Neural cell (in vitro differentiated cells): ENCODE data around the gene DOCK9. TPM values are rescaled to one million over a fixed set of nuclear protein-coding genes. Genes with fewer than 3 reads are reported as not detected.

Experiments
- H2AFZ ChIP-seq: fragments of 200-600, 300-800 bp; sonication (generic), shearing (Covaris generic); 2 replicates; pipeline ENCODE4 v1.6.0; 2014; ENCODE audit warnings: low read depth, mild to moderate bottlenecking, antibody characterized with exemption, low read length, moderate library complexity
- H3F3A ChIP-seq: fragments of 200-600 bp; shearing (Covaris generic); 2 replicates; pipeline ENCODE4 v1.6.1; 2016; ENCODE audit warnings: mild to moderate bottlenecking, moderate library complexity, mixed read lengths, antibody characterized with exemption, low read length; ENCODE audit not compliant: insufficient read depth, poor library complexity, severe bottlenecking
- H3K27ac ChIP-seq: fragments of 200-600, 300-800 bp; sonication (generic), shearing (Covaris generic); 2 replicates; pipeline ENCODE4 v1.5.1; 2014; ENCODE audit warnings: mild to moderate bottlenecking, low read length, moderate library complexity
- H3K27me3 ChIP-seq: fragments of 300-800, 200-600 bp; sonication (generic), shearing (Covaris generic); 2 replicates; pipeline ENCODE4 v1.6.0; 2014; ENCODE audit warnings: mild to moderate bottlenecking, low read depth, low read length, moderate library complexity; ENCODE audit not compliant: insufficient read depth
- H3K36me3 ChIP-seq: fragments of 300-800, 200-600 bp; sonication (generic), shearing (Covaris generic); 2 replicates; pipeline ENCODE4 v1.5.1; 2014; ENCODE audit warnings: mild to moderate bottlenecking, antibody characterized with exemption, low read length, moderate library complexity; ENCODE audit not compliant: insufficient read depth
- H3K4me2 ChIP-seq: fragments of 300-800, 200-600 bp; sonication (generic), shearing (Covaris generic); 2 replicates; pipeline ENCODE4 v1.6.0; 2014; ENCODE audit warnings: mild to moderate bottlenecking, low read length
- H3K4me3 ChIP-seq: fragments of 300-800, 200-600 bp; sonication (generic), shearing (Covaris generic); 2 replicates; pipeline ENCODE4 v1.5.1; 2014; ENCODE audit warnings: mild to moderate bottlenecking, low read length, moderate library complexity
- H3K79me2 ChIP-seq: fragments of 200-600 bp; shearing (Covaris generic); replicated peaks from 2 replicates; pipeline ENCODE4 v1.6.0; 2014; ENCODE audit warnings: mild to moderate bottlenecking, low read length, moderate library complexity; ENCODE audit not compliant: insufficient read depth
- H3K9ac ChIP-seq: fragments of 300-800, 200-600 bp; sonication (generic), shearing (Covaris generic); 2 replicates; pipeline ENCODE4 v1.6.1; 2016; ENCODE audit warnings: mild to moderate bottlenecking, low read length, mixed read lengths
- H3K9me2 ChIP-seq: fragments of 200-600 bp; shearing (Covaris generic); 2 replicates; pipeline ENCODE4 v1.6.1; 2016; ENCODE audit warnings: mild to moderate bottlenecking, low read length, mixed read lengths; ENCODE audit not compliant: insufficient read depth
- H3K9me3 ChIP-seq: fragments of 200-600, 300-800 bp; sonication (generic), shearing (Covaris generic); 2 replicates; pipeline ENCODE4 v1.6.1; 2016; ENCODE audit warnings: mild to moderate bottlenecking, mixed run types, low read length, moderate library complexity, mixed read lengths
- H4K20me1 ChIP-seq: fragments of 200-600 bp; shearing (Covaris generic); 2 replicates; pipeline ENCODE4 v1.6.1; 2016; ENCODE audit warnings: mild to moderate bottlenecking, mixed run types; ENCODE audit not compliant: insufficient read depth
- EP300 ChIP-seq: fragments of 450-650 bp; conservative IDR thresholded peaks from 2 replicates; pipeline ENCODE4 v1.6.1; 2014; ENCODE audit warnings: antibody characterized with exemption, mild to moderate bottlenecking, moderate library complexity; ENCODE audit not compliant: poor library complexity, severe bottlenecking
- EZH2 ChIP-seq: fragments of 200-600, 300-800 bp; shearing (Covaris generic), sonication (generic); IDR thresholded peaks from 2 replicates; pipeline ENCODE4 v1.6.1; 2014; ENCODE audit warnings: antibody characterized with exemption, low read length, borderline replicate concordance, mild to moderate bottlenecking; ENCODE audit not compliant: insufficient read depth, poor library complexity, severe bottlenecking
- MXI1 ChIP-seq: fragments of 450-650 bp; conservative IDR thresholded peaks from 2 replicates; pipeline ENCODE4 v1.6.1; 2014; ENCODE audit warnings: antibody characterized with exemption, mild to moderate bottlenecking; ENCODE audit not compliant: poor library complexity, severe bottlenecking
- POLR2AphosphoS5 ChIP-seq: IDR thresholded peaks from 2 replicates; pipeline ENCODE4 v1.6.1; 2012
- RAD21 ChIP-seq: fragments of 450-650 bp; conservative IDR thresholded peaks from 2 replicates; pipeline ENCODE4 v1.6.1; 2014; ENCODE audit warnings: antibody characterized with exemption, mild to moderate bottlenecking, moderate library complexity
- SMC3 ChIP-seq: fragments of 450-650 bp; conservative IDR thresholded peaks from 2 replicates; pipeline ENCODE4 v1.6.1; 2014; ENCODE audit warnings: antibody characterized with exemption, mild to moderate bottlenecking, moderate library complexity; ENCODE audit not compliant: poor library complexity
- TAF1 ChIP-seq: IDR thresholded peaks from 2 replicates; pipeline ENCODE4 v1.6.1; 2012; ENCODE audit warnings: low read depth
- polyA minus RNA-seq: library from RNA; depleted of rRNA, polyadenylated mRNA; stranded (reverse); fragments of >200 nt; gene quantifications from 2 replicates; pipeline ENCODE4 v1.2.3, GENCODE V29; 2014
- polyA plus RNA-seq: library from polyadenylated mRNA; depleted of rRNA; stranded (reverse); fragments of >200 nt; gene quantifications from 2 replicates; pipeline ENCODE4 v1.2.3, GENCODE V29; 2014
- TF ChIP-seq, protein P1 (sequence below): fragments of 450-650 bp; IDR thresholded peaks from 2 replicates; pipeline ENCODE4 v1.5.1; 2014; ENCODE audit warnings: antibody characterized with exemption, mild to moderate bottlenecking, moderate library complexity; ENCODE audit not compliant: poor library complexity, severe bottlenecking
- TF ChIP-seq, protein P2 (sequence below): IDR thresholded peaks from 2 replicates; pipeline ENCODE4 v1.6.1; 2012; ENCODE audit warnings: borderline replicate concordance

DOCK9 gene, protein sequence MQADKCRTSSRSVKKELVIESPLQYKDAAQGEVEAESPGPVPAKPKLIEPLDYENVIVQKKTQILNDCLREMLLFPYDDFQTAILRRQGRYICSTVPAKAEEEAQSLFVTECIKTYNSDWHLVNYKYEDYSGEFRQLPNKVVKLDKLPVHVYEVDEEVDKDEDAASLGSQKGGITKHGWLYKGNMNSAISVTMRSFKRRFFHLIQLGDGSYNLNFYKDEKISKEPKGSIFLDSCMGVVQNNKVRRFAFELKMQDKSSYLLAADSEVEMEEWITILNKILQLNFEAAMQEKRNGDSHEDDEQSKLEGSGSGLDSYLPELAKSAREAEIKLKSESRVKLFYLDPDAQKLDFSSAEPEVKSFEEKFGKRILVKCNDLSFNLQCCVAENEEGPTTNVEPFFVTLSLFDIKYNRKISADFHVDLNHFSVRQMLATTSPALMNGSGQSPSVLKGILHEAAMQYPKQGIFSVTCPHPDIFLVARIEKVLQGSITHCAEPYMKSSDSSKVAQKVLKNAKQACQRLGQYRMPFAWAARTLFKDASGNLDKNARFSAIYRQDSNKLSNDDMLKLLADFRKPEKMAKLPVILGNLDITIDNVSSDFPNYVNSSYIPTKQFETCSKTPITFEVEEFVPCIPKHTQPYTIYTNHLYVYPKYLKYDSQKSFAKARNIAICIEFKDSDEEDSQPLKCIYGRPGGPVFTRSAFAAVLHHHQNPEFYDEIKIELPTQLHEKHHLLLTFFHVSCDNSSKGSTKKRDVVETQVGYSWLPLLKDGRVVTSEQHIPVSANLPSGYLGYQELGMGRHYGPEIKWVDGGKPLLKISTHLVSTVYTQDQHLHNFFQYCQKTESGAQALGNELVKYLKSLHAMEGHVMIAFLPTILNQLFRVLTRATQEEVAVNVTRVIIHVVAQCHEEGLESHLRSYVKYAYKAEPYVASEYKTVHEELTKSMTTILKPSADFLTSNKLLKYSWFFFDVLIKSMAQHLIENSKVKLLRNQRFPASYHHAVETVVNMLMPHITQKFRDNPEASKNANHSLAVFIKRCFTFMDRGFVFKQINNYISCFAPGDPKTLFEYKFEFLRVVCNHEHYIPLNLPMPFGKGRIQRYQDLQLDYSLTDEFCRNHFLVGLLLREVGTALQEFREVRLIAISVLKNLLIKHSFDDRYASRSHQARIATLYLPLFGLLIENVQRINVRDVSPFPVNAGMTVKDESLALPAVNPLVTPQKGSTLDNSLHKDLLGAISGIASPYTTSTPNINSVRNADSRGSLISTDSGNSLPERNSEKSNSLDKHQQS (N-terminal part only)
- 11.4 and 12.8 TPM in 2 replicates for polyA plus RNA-seq
- polyA minus RNA-seq, result 19.0 and 23.5 TPM in 2 replicates

DNA sequence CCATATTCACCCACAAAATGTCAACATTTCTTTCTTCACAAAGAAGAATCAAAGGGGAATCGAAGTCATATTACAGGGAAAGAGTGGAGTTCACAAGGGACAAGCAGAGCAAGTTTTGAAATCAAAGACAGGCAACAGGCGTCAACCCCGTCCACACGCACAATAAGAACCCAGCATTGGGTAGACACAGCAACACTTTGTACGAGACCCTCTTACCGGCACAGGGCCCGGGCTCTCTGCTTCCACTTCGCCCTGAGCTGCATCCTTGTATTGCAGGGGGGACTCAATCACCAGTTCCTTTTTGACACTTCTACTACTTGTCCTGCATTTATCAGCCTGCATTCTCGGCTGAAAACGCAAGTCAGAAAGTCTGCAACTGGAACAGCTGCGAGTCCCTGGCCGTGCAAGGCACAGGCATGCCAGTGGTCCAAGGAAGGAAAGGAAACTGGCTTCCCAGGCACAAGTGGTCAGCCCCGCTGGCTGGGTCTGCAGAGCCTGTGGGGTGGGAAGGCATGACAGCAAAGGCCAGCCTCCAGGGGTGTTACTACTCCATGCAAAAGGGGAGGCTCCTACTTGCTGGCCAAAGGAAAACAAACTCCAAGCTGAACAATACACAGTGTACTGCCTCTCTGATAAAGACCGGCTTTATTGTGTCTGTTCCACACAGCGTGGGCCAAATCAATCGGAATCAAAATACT lies at the start of gene DOCK9:
DOCK9 (minus strand) TSS at position 497 of the 698 bp plus-strand sequence; CDS start at position 342, 155 bp downstream.
- no peaks in the 10 kb centered on the region for H3K9me2 ChIP-seq
- H3K4me3 ChIP-seq, result no peak within 1 kb of the TSS
- H3K27ac ChIP-seq, result no peak within 1 kb of the TSS
- TF ChIP-seq EZH2, result no peak
- no peak for TF ChIP-seq MXI1
- no peaks in the 10 kb centered on the region for H3K27me3 ChIP-seq
- H3K9ac ChIP-seq, result no peak within 1 kb of the TSS
- H3K79me2 ChIP-seq, result no peaks in the 10 kb centered on the region
- no peak within 1 kb of the TSS for H3K4me2 ChIP-seq
- no peak within 1 kb of the TSS for H2AFZ ChIP-seq
- no peaks in the 10 kb centered on the region for H3F3A ChIP-seq
- no peaks in the 10 kb centered on the region for H4K20me1 ChIP-seq
- H3K9me3 ChIP-seq, result no peaks in the 10 kb centered on the region
- no peaks in the 10 kb centered on the region for H3K36me3 ChIP-seq

DNA sequence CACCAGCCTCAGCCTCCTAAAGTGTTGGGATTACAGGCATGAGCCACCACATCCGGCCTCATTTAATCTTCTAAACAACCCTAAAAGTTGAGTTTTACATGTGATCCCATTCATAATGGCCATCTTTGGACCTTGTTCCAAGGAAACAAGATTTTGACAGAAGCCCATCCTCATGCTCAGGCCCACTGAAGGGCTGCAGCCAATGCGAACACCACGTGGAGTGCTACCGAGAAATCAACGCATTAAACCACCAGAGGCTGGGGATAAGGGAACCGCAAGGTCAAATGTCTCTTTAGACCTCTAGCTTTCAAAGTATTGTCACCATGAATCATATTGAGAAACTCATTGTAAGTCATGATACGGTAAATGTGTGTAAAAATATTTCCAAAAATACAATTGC lies 49.4 kb upstream of the DOCK9 start:
- Histone ChIP-seq H3K4me3 (no peak overlapping the region), H2AFZ (no peak overlapping the region), H3K36me3 (no peaks in the 10 kb centered on the region), H3K9ac (no peak overlapping the region), H3F3A (no peaks in the 10 kb centered on the region), H3K27me3 (no peaks in the 10 kb centered on the region), H4K20me1 (no peaks in the 10 kb centered on the region), H3K9me3 (no peaks in the 10 kb centered on the region), H3K9me2 (no peaks in the 10 kb centered on the region), H3K4me2 (no peak overlapping the region), H3K79me2 (no peaks in the 10 kb centered on the region), H3K27ac (no peak overlapping the region)
- TF ChIP-seq EP300 (no peak), SMC3 (no peak), POLR2AphosphoS5 (no peak), EZH2 (no peak), TAF1 (no peak), MXI1 (no peak), RAD21 (no peak)
- TF ChIP-seq, protein P1, sequence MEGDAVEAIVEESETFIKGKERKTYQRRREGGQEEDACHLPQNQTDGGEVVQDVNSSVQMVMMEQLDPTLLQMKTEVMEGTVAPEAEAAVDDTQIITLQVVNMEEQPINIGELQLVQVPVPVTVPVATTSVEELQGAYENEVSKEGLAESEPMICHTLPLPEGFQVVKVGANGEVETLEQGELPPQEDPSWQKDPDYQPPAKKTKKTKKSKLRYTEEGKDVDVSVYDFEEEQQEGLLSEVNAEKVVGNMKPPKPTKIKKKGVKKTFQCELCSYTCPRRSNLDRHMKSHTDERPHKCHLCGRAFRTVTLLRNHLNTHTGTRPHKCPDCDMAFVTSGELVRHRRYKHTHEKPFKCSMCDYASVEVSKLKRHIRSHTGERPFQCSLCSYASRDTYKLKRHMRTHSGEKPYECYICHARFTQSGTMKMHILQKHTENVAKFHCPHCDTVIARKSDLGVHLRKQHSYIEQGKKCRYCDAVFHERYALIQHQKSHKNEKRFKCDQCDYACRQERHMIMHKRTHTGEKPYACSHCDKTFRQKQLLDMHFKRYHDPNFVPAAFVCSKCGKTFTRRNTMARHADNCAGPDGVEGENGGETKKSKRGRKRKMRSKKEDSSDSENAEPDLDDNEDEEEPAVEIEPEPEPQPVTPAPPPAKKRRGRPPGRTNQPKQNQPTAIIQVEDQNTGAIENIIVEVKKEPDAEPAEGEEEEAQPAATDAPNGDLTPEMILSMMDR, result no peak
- TF ChIP-seq, protein P2, sequence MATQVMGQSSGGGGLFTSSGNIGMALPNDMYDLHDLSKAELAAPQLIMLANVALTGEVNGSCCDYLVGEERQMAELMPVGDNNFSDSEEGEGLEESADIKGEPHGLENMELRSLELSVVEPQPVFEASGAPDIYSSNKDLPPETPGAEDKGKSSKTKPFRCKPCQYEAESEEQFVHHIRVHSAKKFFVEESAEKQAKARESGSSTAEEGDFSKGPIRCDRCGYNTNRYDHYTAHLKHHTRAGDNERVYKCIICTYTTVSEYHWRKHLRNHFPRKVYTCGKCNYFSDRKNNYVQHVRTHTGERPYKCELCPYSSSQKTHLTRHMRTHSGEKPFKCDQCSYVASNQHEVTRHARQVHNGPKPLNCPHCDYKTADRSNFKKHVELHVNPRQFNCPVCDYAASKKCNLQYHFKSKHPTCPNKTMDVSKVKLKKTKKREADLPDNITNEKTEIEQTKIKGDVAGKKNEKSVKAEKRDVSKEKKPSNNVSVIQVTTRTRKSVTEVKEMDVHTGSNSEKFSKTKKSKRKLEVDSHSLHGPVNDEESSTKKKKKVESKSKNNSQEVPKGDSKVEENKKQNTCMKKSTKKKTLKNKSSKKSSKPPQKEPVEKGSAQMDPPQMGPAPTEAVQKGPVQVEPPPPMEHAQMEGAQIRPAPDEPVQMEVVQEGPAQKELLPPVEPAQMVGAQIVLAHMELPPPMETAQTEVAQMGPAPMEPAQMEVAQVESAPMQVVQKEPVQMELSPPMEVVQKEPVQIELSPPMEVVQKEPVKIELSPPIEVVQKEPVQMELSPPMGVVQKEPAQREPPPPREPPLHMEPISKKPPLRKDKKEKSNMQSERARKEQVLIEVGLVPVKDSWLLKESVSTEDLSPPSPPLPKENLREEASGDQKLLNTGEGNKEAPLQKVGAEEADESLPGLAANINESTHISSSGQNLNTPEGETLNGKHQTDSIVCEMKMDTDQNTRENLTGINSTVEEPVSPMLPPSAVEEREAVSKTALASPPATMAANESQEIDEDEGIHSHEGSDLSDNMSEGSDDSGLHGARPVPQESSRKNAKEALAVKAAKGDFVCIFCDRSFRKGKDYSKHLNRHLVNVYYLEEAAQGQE, result no peak
